Common myeloid progenitor, CD34-positive (primary cell): ENCODE results near the gene NPPB.

Experiments used
- CTCF ChIA-PET: fragments of 350-600 bp; sonication (Branson Sonifier 250); formaldehyde crosslinking; loops from one replicate; lab custom pipeline; 2021; ENCODE audit warnings: antibody characterized with exemption; lab: Charles Lee
- POLR2A ChIA-PET: fragments of 350-600 bp; sonication (Branson Sonifier 250); formaldehyde crosslinking; loops from one replicate; lab custom pipeline; 2021; ENCODE audit warnings: antibody characterized with exemption; lab: Charles Lee
- DNase-seq, 3 donors: peaks; one replicate each; pipeline versions ENCODE4 v3.0.0 to v3.0.0-alpha.2; 2013
- H3K27ac ChIP-seq, 2 experiments: 1 replicate in 1 of 2; 2 replicates in 1 of 2; pipeline ENCODE4 v1.7.0; 2013; ENCODE audit warnings: inconsistent platforms in 2 of 2, low read length in 2 of 2, mild to moderate bottlenecking in 2 of 2, low read depth in 1 of 2, moderate library complexity in 1 of 2; ENCODE audit not compliant: severe bottlenecking in 2 of 2, insufficient read depth in 1 of 2, poor library complexity in 1 of 2
- H3K27me3 ChIP-seq, 5 experiments: replicated peaks in 2 of 5; 1 replicate in 3 of 5; 2 replicates in 2 of 5; pipeline versions ENCODE4 v1.6.1 to v1.7.0; 2013; ENCODE audit warnings: low read length in 4 of 5, mild to moderate bottlenecking in 2 of 5, moderate library complexity in 2 of 5, inconsistent platforms in 1 of 5; ENCODE audit not compliant: insufficient read depth in 5 of 5, control insufficient read depth in 4 of 5
- H3K36me3 ChIP-seq, 4 experiments: 1 replicate in 2 of 4; 2 replicates in 2 of 4; pipeline versions ENCODE4 v1.6.1 to v1.7.0; 2013; ENCODE audit warnings: low read length in 3 of 4, control low read depth in 1 of 4, mild to moderate bottlenecking in 1 of 4; ENCODE audit not compliant: control insufficient read depth in 4 of 4, insufficient read depth in 4 of 4
- H3K4me1 ChIP-seq, 4 experiments: 1 replicate in 3 of 4; 2 replicates in 1 of 4; pipeline versions ENCODE4 v1.6.1 to v1.7.1; 2013; ENCODE audit warnings: low read length in 3 of 4, mild to moderate bottlenecking in 3 of 4, control low read depth in 1 of 4, inconsistent platforms in 1 of 4, moderate library complexity in 1 of 4; ENCODE audit not compliant: control insufficient read depth in 4 of 4, insufficient read depth in 4 of 4; ENCODE audit errors: control extremely low read depth in 1 of 4
- H3K4me3 ChIP-seq, 7 experiments: 1 replicate in 4 of 7; 2 replicates in 3 of 7; pipeline versions ENCODE4 v1.5.1 to v1.7.0; 2013; ENCODE audit warnings: mild to moderate bottlenecking in 7 of 7, low read length in 6 of 7, moderate library complexity in 6 of 7, inconsistent platforms in 2 of 7, low read depth in 2 of 7, control low read depth in 1 of 7; ENCODE audit not compliant: insufficient read depth in 4 of 7, control insufficient read depth in 1 of 7; ENCODE audit errors: extremely low read depth in 1 of 7
- H3K9me3 ChIP-seq, 5 experiments: 1 replicate in 4 of 5; 2 replicates in 1 of 5; pipeline versions ENCODE4 v1.6.1 to v1.7.1; 2013; ENCODE audit warnings: low read length in 4 of 5, mild to moderate bottlenecking in 2 of 5, inconsistent platforms in 1 of 5, low read depth in 1 of 5, moderate library complexity in 1 of 5; ENCODE audit not compliant: control insufficient read depth in 4 of 5, insufficient read depth in 2 of 5; ENCODE audit errors: control extremely low read depth in 1 of 5
- WGBS: methylation state at CpG from one replicate; pipeline ENCODE4 v1.1.5; 2013; ENCODE audit not compliant: insufficient coverage; 5-methylcytosine and 5-hydroxymethylcytosine counted together

NPPB gene

GRCh38 chr1:11825131-11825530, 33.6 kb downstream of the NPPB start:
- Histone ChIP-seq H3K9me3 (no peaks in the 10 kb centered on the region), H3K36me3 (peaks cover 19 to 93% (median 71%) of the 10 kb centered on the region in 4 experiments), H3K27ac (peak overlapping the region in 1 of 2 experiments; percentile 16), H3K4me3 (no peak overlapping the region), H3K4me1 (no peaks in the 10 kb centered on the region), H3K27me3 (no peaks in the 10 kb centered on the region)
- POLR2A ChIA-PET, result no interaction called here
- DNase-seq, result no peak
- CTCF ChIA-PET, result interaction anchor here (0.9 kb wide), 1 partner anchor 13 kb away, joined by 3 read pairs; no protein-coding TSS in a partner anchor
- 99% methylated on average over 7 of the region's 7 CpGs for WGBS

DNA sequence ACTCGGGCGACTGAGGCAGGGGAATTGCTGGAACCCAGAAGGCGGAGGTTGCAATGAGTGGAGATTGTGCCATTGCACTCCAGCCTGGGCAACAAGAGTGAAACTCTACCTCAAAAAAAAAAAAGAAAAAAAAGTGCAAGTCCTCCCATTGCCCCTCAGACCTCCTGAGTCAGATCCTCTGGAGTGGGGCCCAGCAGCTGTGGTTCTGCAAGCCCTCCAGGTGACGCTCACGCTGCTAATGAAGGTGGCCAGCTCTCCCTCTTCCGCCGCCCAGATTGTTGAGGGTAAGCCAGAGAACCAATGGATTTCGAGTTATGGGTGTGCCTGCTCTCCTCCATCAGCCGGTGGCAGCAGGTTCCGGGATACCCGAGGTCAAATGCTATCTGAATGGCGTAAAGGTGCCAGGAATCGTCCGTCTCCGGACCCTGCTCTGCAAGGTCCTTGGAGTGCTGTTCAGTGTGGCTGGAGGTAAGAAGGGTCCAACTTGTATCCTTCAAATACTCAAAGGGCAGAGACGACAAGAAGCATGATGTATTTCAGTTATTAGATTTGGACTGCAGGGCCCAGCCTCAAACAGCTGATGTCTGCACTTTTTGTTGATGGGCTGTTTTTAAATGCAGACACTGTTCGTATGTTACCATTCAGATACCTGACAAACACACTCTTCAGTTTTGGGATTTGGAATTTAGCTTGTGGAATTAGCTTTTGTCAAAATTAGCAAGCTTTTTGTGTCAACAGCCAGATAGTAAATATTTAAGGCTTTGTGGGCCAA, 35.2 kb downstream of the NPPB start:
- H3K36me3 ChIP-seq, result peaks cover 20 to 92% (median 67%) of the 10 kb centered on the region in 4 experiments
- ChIA-PET CTCF (interaction anchor here (1.0 kb wide), 1 partner anchor 15 kb away, joined by 3 read pairs; no protein-coding TSS in a partner anchor), POLR2A (interaction anchor here (0.5 kb wide), 1 partner anchor 10 kb away, joined by 4 read pairs; no protein-coding TSS in a partner anchor)
- 93% methylated on average over 15 of the region's 17 CpGs for WGBS
- no peaks in the 10 kb centered on the region for H3K4me1 ChIP-seq
- H3K4me3 ChIP-seq, result no peak overlapping the region
- H3K27ac ChIP-seq, result no peak overlapping the region
- H3K27me3 ChIP-seq, result no peaks in the 10 kb centered on the region
- no peak for DNase-seq
- H3K9me3 ChIP-seq, result no peaks in the 10 kb centered on the region

DNA sequence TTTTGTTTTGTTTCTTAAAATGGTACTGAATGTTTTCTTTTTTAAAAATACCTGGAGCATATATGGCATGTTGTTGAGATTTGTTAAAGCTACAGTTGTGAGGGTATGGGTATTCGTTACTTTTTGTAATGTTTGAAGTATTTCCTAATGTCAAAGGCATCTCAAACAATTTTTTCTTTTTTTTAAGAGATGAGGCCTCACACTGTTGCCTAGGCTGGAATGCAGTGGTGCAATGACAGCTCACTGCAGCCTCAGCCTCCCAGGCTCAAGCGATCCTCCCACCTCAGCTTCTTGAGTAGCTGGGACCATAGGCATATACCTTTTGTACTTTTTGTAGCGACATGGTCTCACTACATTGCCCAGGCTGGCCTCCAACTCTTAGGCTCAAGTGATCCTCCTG, 36.7 kb downstream of the NPPB start:
- no peak overlapping the region for H3K4me3 ChIP-seq
- H3K9me3 ChIP-seq, result no peaks in the 10 kb centered on the region
- peaks cover 25 to 88% (median 61%) of the 10 kb centered on the region in 4 experiments for H3K36me3 ChIP-seq
- no peaks in the 10 kb centered on the region for H3K4me1 ChIP-seq
- 100% methylated on average over 2 of the region's 3 CpGs for WGBS
- H3K27me3 ChIP-seq, result no peaks in the 10 kb centered on the region
- ChIA-PET POLR2A (no interaction called here), CTCF (interaction anchor here (0.6 kb wide), 1 partner anchor 18 kb away, joined by 3 read pairs; no protein-coding TSS in a partner anchor)
- H3K27ac ChIP-seq, result no peak overlapping the region
- DNase-seq, result no peak

GRCh38 chr1:11817192-11817591, 41.6 kb downstream of the NPPB start:
- Histone ChIP-seq H3K4me3 (no peak overlapping the region), H3K36me3 (peaks cover 16 to 71% (median 36%) of the 10 kb centered on the region in 4 experiments), H3K27ac (no peak overlapping the region), H3K4me1 (peaks cover 2 to 12% (median 3%) of the 10 kb centered on the region in 4 experiments), H3K9me3 (no peaks in the 10 kb centered on the region), H3K27me3 (no peaks in the 10 kb centered on the region)
- ChIA-PET POLR2A (no interaction called here), CTCF (no interaction called here)
- 98% methylated on average over 12 of the region's 12 CpGs for WGBS
- no peak for DNase-seq

DNA sequence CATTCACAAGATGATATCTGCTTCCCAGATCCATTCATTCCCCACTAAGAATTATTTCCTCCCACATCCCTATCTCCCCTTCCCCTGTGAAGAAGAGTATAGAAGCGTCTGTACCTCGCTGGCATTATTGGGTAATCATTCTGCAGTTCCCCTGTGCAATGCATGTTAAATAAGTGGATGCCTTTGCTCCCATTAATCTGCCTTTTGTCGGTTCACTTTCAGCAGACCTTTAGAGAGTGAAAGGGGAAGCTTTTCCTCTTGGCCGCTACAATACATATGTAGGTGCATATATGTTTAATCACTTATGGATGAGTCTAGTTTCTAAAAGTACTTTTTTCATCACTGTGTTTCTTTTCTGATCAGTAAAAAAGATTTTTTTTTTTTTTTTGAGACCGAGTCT, 45.7 kb downstream of the NPPB start:
- Histone ChIP-seq H3K4me1 (peaks cover 2 to 23% (median 3%) of the 10 kb centered on the region in 4 experiments), H3K27ac (no peak overlapping the region), H3K27me3 (no peaks in the 10 kb centered on the region), H3K9me3 (no peaks in the 10 kb centered on the region), H3K36me3 (peaks cover 5 to 66% (median 36%) of the 10 kb centered on the region in 4 experiments), H3K4me3 (no peak overlapping the region)
- ChIA-PET POLR2A (interaction anchor here (0.7 kb wide), 1 partner anchor 18 kb away, joined by 3 read pairs; no protein-coding TSS in a partner anchor), CTCF (no interaction called here)
- 90% methylated on average over 2 of the region's 5 CpGs for WGBS
- no peak for DNase-seq
